Upper lobe of right lung (tissue), 1 donor: ENCODE measurements around the gene ZNF763. TPM values are rescaled to one million over a fixed set of nuclear protein-coding genes. Genes with fewer than 3 reads are reported as not detected.
"Not testable (repeated sequence)": the region's sequence is repeated elsewhere in the genome, so short reads cannot be mapped to it uniquely, and the experiment has no call there.

Source experiments
- ATAC-seq: fragments of 200-7000 bp; cut with Tn5 transposase; one replicate; pipeline ENCODE4 v1.9.1; 2020; ENCODE audit warnings: mild to moderate bottlenecking, moderate library complexity
- DNase-seq: peaks from one replicate; pipeline ENCODE4 v3.0.0-alpha.2; 2020
- H3K27ac ChIP-seq: fragments of 200-600 bp; one replicate; pipeline ENCODE4 v1.8.0; 2022
- H3K27me3 ChIP-seq: fragments of 200-600 bp; one replicate; pipeline ENCODE4 v1.8.0; 2022; ENCODE audit warnings: mild to moderate bottlenecking
- H3K36me3 ChIP-seq: fragments of 200-600 bp; one replicate; pipeline ENCODE4 v1.8.0; 2022
- H3K4me1 ChIP-seq: fragments of 200-600 bp; one replicate; pipeline ENCODE4 v1.8.0; 2022
- H3K4me3 ChIP-seq: fragments of 200-600 bp; one replicate; pipeline ENCODE4 v1.8.0; 2022; ENCODE audit warnings: mild to moderate bottlenecking
- H3K9me3 ChIP-seq: fragments of 200-600 bp; one replicate; pipeline ENCODE4 v1.8.0; 2022
- intact Hi-C: fragments of 100-400 bp; cut with DNase I; formaldehyde crosslinking; loops from one replicate; pipeline ENCODE4 v1.11.0; 2022
- total RNA-seq: library from RNA; stranded (reverse); fragmentation: NEBNext Ultra II Directional; extraction: Animal tissue kit (Norgen Biotek cat#: 25700); gene quantifications from one replicate; pipeline ENCODE4 v1.2.1, GENCODE V29; 2021
- TF ChIP-seq, protein P1 (sequence below): fragments of 200-600 bp; IDR thresholded peaks from one replicate; pipeline ENCODE4 v1.8.0; 2022; ENCODE audit warnings: antibody characterized with exemption
- donor health status: DM: no; HTN: yes; CAD: no; lungs with severe emphysema.

Gene ZNF763
- total RNA-seq, 1 donor from 2014 or later = 5.2 TPM

DNA sequence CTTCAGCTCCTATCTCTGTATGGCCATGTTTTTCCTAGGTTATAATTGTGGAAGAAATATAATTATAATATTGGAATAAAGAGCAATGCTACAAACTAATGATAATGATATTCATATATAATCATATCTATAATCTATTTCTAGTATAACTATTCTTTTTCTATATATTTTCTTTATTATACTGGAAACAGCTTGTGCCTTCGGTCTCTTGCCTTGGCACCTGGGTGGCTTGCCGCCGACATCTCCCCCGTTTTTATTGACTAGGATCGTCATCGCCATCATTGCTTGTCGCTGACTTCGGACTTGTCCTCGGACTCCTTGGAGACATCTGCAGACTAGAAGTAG lies 24.2 kb downstream of the ZNF763 start:
- intact Hi-C loops = no loop called here
- peak overlapping the region; percentile 97 for H3K4me3 ChIP-seq
- no peaks in the 10 kb centered on the region for H3K4me1 ChIP-seq
- DNase-seq (no peak), ATAC-seq (no peak)
- no peaks in the 10 kb centered on the region for H3K36me3 ChIP-seq
- TF ChIP-seq, protein P1, sequence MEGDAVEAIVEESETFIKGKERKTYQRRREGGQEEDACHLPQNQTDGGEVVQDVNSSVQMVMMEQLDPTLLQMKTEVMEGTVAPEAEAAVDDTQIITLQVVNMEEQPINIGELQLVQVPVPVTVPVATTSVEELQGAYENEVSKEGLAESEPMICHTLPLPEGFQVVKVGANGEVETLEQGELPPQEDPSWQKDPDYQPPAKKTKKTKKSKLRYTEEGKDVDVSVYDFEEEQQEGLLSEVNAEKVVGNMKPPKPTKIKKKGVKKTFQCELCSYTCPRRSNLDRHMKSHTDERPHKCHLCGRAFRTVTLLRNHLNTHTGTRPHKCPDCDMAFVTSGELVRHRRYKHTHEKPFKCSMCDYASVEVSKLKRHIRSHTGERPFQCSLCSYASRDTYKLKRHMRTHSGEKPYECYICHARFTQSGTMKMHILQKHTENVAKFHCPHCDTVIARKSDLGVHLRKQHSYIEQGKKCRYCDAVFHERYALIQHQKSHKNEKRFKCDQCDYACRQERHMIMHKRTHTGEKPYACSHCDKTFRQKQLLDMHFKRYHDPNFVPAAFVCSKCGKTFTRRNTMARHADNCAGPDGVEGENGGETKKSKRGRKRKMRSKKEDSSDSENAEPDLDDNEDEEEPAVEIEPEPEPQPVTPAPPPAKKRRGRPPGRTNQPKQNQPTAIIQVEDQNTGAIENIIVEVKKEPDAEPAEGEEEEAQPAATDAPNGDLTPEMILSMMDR = no peak
- no peaks in the 10 kb centered on the region for H3K9me3 ChIP-seq
- no peak overlapping the region for H3K27ac ChIP-seq
- H3K27me3 ChIP-seq = no peaks in the 10 kb centered on the region

- H3K4me3 ChIP-seq, ATAC-seq, H3K27ac ChIP-seq, intact Hi-C loops, H3K9me3 ChIP-seq, H3K27me3 ChIP-seq, H3K4me1 ChIP-seq, H3K36me3 ChIP-seq, DNase-seq: not testable (repeated sequence)
Measured at GRCh38 chr19:11991921-11992320, 27.1 kb downstream of the ZNF763 start.

DNA sequence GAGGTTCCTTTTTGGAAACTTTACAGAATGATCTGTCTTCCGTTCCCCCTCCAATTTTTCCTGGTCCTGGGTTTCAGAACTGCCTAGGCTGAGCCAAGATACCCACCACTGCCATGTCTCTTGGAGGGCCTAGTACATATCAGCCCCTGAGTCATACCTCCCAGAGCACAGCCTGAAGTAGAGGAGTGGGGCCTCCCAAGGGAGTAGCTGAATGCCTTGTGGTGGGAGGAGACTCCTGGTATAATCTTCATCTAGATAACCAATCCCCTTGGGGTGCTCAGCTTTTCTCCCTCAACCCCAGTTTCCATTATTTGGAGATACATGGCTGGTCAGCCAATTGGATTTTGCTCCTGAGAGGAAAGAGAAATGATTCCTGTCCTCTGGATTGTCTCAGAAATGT lies 30.3 kb downstream of the ZNF763 start:
- no peaks in the 10 kb centered on the region for H3K9me3 ChIP-seq
- no peak overlapping the region for H3K4me3 ChIP-seq
- no peaks in the 10 kb centered on the region for H3K36me3 ChIP-seq
- H3K27me3 ChIP-seq = no peaks in the 10 kb centered on the region
- H3K27ac ChIP-seq = no peak overlapping the region
- intact Hi-C loops = no loop called here
- TF ChIP-seq, protein P1 = no peak
- H3K4me1 ChIP-seq = no peaks in the 10 kb centered on the region
- no peak for ATAC-seq
- DNase-seq = no peak

DNA sequence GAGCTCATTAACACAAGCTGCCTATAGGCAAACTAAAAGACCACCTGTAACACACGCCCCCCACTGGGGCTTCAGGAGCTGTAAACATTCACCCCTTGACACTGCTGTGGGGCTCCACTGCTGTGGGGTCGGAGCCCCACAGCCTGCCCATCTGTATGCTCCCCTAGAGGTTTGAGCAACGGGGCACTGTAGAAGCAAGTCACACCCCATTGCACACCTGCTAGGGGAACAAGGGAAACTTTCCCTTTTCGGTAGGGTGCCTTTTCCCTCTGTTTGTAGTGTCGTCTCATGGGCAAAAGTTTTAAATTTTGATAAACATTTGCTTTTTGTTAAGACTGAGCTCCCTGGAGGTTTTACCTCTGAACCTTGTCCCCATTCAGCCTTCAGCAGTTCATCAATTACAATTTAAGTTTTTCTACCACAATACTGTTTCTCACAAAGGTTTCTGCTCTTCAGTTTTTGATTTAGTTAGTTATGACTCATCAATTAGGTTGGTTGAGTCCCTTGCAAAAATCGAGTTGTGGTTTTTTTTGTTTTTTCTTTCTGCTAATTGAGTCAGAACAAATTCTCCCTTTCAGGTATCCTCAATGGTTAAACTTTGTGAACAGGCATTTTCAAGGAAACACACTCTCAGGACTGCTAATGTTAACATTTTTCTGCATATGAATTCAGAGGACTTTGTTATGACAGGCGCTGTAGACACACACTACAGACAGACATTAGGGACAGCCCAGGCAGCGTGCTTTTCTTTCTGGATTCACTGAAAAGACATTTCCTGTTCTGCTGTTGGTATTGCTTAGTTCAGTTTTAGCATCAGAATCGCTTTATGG lies 35.5 kb downstream of the ZNF763 start:
- Histone ChIP-seq H3K4me1 (no peaks in the 10 kb centered on the region), H3K9me3 (no peaks in the 10 kb centered on the region), H3K27me3 (no peaks in the 10 kb centered on the region), H3K4me3 (no peak overlapping the region), H3K36me3 (peaks cover 10% of the 10 kb centered on the region), H3K27ac (no peak overlapping the region)
- ATAC-seq (no peak), DNase-seq (no peak)
- TF ChIP-seq, protein P1 = no peak
- intact Hi-C loops = no loop called here

DNA sequence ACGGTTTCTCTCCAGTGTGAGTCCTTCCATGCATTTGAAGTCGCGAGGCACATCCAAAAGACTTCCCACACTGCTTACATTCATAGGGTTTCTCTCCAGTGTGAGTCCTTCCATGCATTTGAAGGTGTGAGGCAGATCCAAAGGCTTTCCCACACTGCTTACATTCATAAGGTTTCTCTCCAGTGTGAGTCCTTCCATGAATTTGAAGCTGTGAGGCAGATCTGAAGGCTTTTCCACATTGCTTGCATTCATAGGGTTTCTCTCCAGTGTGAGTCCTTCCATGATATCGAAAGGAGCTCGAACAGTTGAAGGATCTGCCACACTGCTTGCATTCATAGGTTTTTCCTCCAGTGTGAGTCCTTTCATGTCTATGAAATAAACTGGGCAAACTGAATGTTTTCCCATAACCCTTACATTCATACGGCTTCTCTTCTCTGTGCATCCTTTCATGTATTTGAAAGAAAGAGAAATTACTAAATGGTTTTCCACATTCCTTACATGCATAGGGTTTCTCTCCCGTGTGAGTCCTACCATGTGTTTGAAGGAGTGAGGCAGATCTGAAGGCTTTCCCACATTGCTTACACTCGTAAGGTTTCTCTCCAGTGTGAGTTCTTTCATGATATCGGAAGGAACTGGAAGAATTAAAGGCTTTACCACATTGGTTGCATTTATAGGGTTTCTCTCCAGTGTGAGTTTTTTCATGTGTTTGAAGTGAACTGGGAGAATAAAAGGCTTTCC lies 50.3 kb downstream of the ZNF763 start:
- TF ChIP-seq, protein P1 = no peak
- Histone ChIP-seq H3K4me3 (no peak overlapping the region), H3K27ac (no peak overlapping the region), H3K27me3 (no peaks in the 10 kb centered on the region), H3K9me3 (peaks cover 38% of the 10 kb centered on the region), H3K36me3 (peaks cover 25% of the 10 kb centered on the region), H3K4me1 (no peaks in the 10 kb centered on the region)
- no peak for ATAC-seq
- intact Hi-C loops = no loop called here
- DNase-seq = no peak

DNA sequence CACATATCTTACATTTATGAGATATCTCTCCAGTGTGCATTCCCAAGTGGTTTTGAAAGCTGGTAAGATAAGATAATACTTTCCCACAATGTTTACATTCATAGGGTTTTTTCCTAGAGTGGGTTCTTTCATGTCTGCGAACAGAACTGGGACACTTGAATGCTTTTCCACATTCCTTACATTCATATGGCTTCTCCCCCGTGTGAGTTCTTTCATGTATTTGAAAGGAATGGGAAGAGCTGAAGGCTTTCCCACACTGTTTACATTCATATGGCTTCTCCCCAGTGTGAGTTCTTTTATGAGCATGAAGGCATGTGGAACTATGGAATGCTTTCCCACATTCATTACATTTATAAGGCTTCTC lies 50.9 kb downstream of the ZNF763 start:
- ATAC-seq = no peak
- peaks cover 38% of the 10 kb centered on the region for H3K9me3 ChIP-seq

More for the DNA sequence above, 50.9 kb downstream of the ZNF763 start:
- Histone ChIP-seq H3K27ac (no peak overlapping the region), H3K36me3 (peaks cover 25% of the 10 kb centered on the region), H3K4me3 (no peak overlapping the region), H3K4me1 (no peaks in the 10 kb centered on the region), H3K27me3 (no peaks in the 10 kb centered on the region)
- intact Hi-C loops = no loop called here
- TF ChIP-seq, protein P1 = no peak
- no peak for DNase-seq
